ENCODE data around the gene HDAC7. TPM values are rescaled to one million over a fixed set of nuclear protein-coding genes. Genes with fewer than 3 reads are reported as not detected.
A peak's percentile ranks its signal among the peaks of the same experiment; 100 is the strongest.

Gene HDAC7
- total and polyA plus RNA-seq, 7 experiments from 2014 or later: 16.7 to 194 (median 153) TPM

GRCh38 chr12:47735649-47736048, 84.1 kb downstream of the HDAC7 start:
- Histone ChIP-seq H3K27me3 (ENCODE audit: control insufficient read depth in 2 of 2, insufficient read depth in 2 of 2, low read length in 2 of 2) (no peaks in the 10 kb centered on the region), H3K4me1 (ENCODE audit: control insufficient read depth in 2 of 2, insufficient read depth in 2 of 2, low read length in 2 of 2) (no peaks in the 10 kb centered on the region), H3K9me3 (ENCODE audit: control insufficient read depth in 2 of 3, low read length in 3 of 3) (no peaks in the 10 kb centered on the region), H3K36me3 (ENCODE audit: control insufficient read depth in 2 of 3, insufficient read depth in 3 of 3, low read length in 3 of 3) (no peaks in the 10 kb centered on the region), H3K27ac (ENCODE audit: low read depth, low read length) (no peak overlapping the region), H3K4me3 (ENCODE audit: low read length) (no peak overlapping the region)
- H3K4me1 Mint-ChIP-seq: peaks cover 0 to 21% (median 8%) of the 10 kb centered on the region in 7 donors
- ChIA-PET CTCF (interaction anchor here (7.5 kb wide), 1 partner anchor 7 kb away, joined by 41 read pairs; no protein-coding TSS in a partner anchor), POLR2A (no interaction called here)
- H3K27me3 Mint-ChIP-seq: no peaks in the 10 kb centered on the region
- no peak overlapping the region for H3K4me3 Mint-ChIP-seq
- no peaks in the 10 kb centered on the region for H3K36me3 Mint-ChIP-seq
- ATAC-seq (no peak), DNase-seq (no peak)
- H3K9me3 Mint-ChIP-seq: no peaks in the 10 kb centered on the region
- intact Hi-C loops (cut with micrococcal nuclease): no loop called here
- H3K27ac Mint-ChIP-seq: peak overlapping the region in 1 of 9 donors; percentile 46

- ATAC-seq: no peak
- Histone ChIP-seq H3K36me3 (ENCODE audit: control insufficient read depth in 2 of 3, insufficient read depth in 3 of 3, low read length in 3 of 3) (no peaks in the 10 kb centered on the region), H3K4me1 (ENCODE audit: control insufficient read depth in 2 of 2, insufficient read depth in 2 of 2, low read length in 2 of 2) (no peaks in the 10 kb centered on the region), H3K9me3 (ENCODE audit: control insufficient read depth in 2 of 3, low read length in 3 of 3) (no peaks in the 10 kb centered on the region), H3K27me3 (ENCODE audit: control insufficient read depth in 2 of 2, insufficient read depth in 2 of 2, low read length in 2 of 2) (no peaks in the 10 kb centered on the region), H3K27ac (ENCODE audit: low read depth, low read length) (no peak overlapping the region), H3K4me3 (ENCODE audit: low read length) (no peak overlapping the region)
- H3K4me1 Mint-ChIP-seq: peaks cover 0 to 14% (median 5%) of the 10 kb centered on the region in 7 donors
- no peaks in the 10 kb centered on the region for H3K27me3 Mint-ChIP-seq
- H3K4me3 Mint-ChIP-seq: no peak overlapping the region
- DNase-seq: no peak
- H3K9me3 Mint-ChIP-seq: no peaks in the 10 kb centered on the region
- H3K36me3 Mint-ChIP-seq: no peaks in the 10 kb centered on the region
- intact Hi-C loops (cut with micrococcal nuclease): no loop called here
- CTCF ChIA-PET: interaction anchor here (1.3 to 7.5 kb wide), 2 partner anchors 8 to 43 kb away, joined by 3 to 41 read pairs; no protein-coding TSS in a partner anchor
- POLR2A ChIA-PET: no interaction called here
- H3K27ac Mint-ChIP-seq: no peak overlapping the region
Measured at GRCh38 chr12:47734725-47735480, 84.8 kb downstream of the HDAC7 start.

GRCh38 chr12:47733142-47733541, 86.6 kb downstream of the HDAC7 start:
- H3K27ac Mint-ChIP-seq: peak overlapping the region in 1 of 9 donors; percentile 25
- H3K9me3 ChIP-seq (ENCODE audit: control insufficient read depth in 2 of 3, low read length in 3 of 3): no peaks in the 10 kb centered on the region

More at GRCh38 chr12:47733142-47733541, 86.6 kb downstream of the HDAC7 start:
- CTCF ChIA-PET: interaction anchor here (1.0 to 7.5 kb wide), 5 partner anchors 10 to 153 kb away, joined by 3 to 41 read pairs (median 4); no protein-coding TSS in a partner anchor
- Mint-ChIP-seq H3K4me3 (no peak overlapping the region), H3K4me1 (peaks cover 0 to 7% (median 0%) of the 10 kb centered on the region in 7 donors), H3K36me3 (no peaks in the 10 kb centered on the region), H3K27me3 (no peaks in the 10 kb centered on the region), H3K9me3 (no peaks in the 10 kb centered on the region)
- ATAC-seq: no peak
- intact Hi-C loops (cut with micrococcal nuclease): no loop called here
- H3K4me1 ChIP-seq (ENCODE audit: control insufficient read depth in 2 of 2, insufficient read depth in 2 of 2, low read length in 2 of 2): no peaks in the 10 kb centered on the region
- no peak overlapping the region for H3K4me3 ChIP-seq (ENCODE audit: low read length)
- H3K36me3 ChIP-seq (ENCODE audit: control insufficient read depth in 2 of 3, insufficient read depth in 3 of 3, low read length in 3 of 3): no peaks in the 10 kb centered on the region
- POLR2A ChIA-PET: no interaction called here
- H3K27ac ChIP-seq (ENCODE audit: low read depth, low read length): no peak overlapping the region
- DNase-seq: no peak
- no peaks in the 10 kb centered on the region for H3K27me3 ChIP-seq (ENCODE audit: control insufficient read depth in 2 of 2, insufficient read depth in 2 of 2, low read length in 2 of 2)

Other genes with a start within 250 kb of the HDAC7 start
- gene RPAP3, start 113.9 kb downstream of the HDAC7 start, total RNA-seq: 10 to 100 TPM; 28.5 to 51.3 (median 43.9) TPM
- gene RPAP3, start 113.9 kb downstream of the HDAC7 start, polyA plus RNA-seq: 10 to 100 TPM; 36.7 to 48.9 TPM
- gene ENDOU, start 94.4 kb downstream of the HDAC7 start, total RNA-seq: not detected
- gene ENDOU, start 94.4 kb downstream of the HDAC7 start, polyA plus RNA-seq: not detected
- gene RAPGEF3, start 61.0 kb downstream of the HDAC7 start, total RNA-seq: 1 to 10 TPM in 2 of 5 experiments, under 1 TPM in 2, not detected in 1; 0.08 to 1.9 (median 1.1) TPM
- gene RAPGEF3, start 61.0 kb downstream of the HDAC7 start, polyA plus RNA-seq: under 1 TPM in 1 of 2 donors, not detected in 1; 0.15 TPM
- gene SLC48A1, start 46.7 kb downstream of the HDAC7 start, total RNA-seq: 10 to 100 TPM in 2 of 5 experiments, 1 to 10 TPM in 3; 6.7 to 14.3 (median 10.0) TPM
- 10 to 100 TPM; 12.5 to 15.6 TPM for gene SLC48A1, start 46.7 kb downstream of the HDAC7 start, polyA plus RNA-seq
- gene VDR, start 85.1 kb upstream of the HDAC7 start, total RNA-seq: 10 to 100 TPM in 2 of 5 experiments, 1 to 10 TPM in 3; 1.6 to 82.6 (median 2.9) TPM
- 1 to 10 TPM in 1 of 2 donors, under 1 TPM in 1; 0.11 to 1.4 TPM for gene VDR, start 85.1 kb upstream of the HDAC7 start, polyA plus RNA-seq
- 100 to 1,000 TPM in 1 of 5 experiments, 10 to 100 TPM in 4; 20.7 to 120 (median 34.4) TPM for gene TMEM106C, start 143.7 kb upstream of the HDAC7 start, total RNA-seq
- gene TMEM106C, start 143.7 kb upstream of the HDAC7 start, polyA plus RNA-seq: 10 to 100 TPM; 52.6 to 57.3 TPM
- not detected for gene COL2A1, start 184.6 kb upstream of the HDAC7 start, total RNA-seq
- gene COL2A1, start 184.6 kb upstream of the HDAC7 start, polyA plus RNA-seq: not detected

Measured in naive thymus-derived CD4-positive, alpha-beta T cell (primary cell).